ENCODE data around the gene MACROD2.

Gene MACROD2

GRCh38 chr20:14724468-14724867 lies 729.2 kb downstream of the MACROD2 start:
- no peak for TF ChIP-seq CTCF (IDR thresholded peaks at IDR 0.05)

GRCh38 chr20:14726591-14726990 lies 731.3 kb downstream of the MACROD2 start:
- Histone ChIP-seq H3K4me1 (ENCODE audit: control insufficient read depth in 1 of 2, insufficient read depth in 1 of 2, low read depth in 1 of 2, low read length in 1 of 2) (no peaks in the 10 kb centered on the region), H3K27ac (no peak overlapping the region), H3K27me3 (no peaks in the 10 kb centered on the region), H3K4me3 (ENCODE audit: low read depth in 1 of 2, low read length in 1 of 2) (no peak overlapping the region), H3K36me3 (no peaks in the 10 kb centered on the region), H3K9me3 (no peaks in the 10 kb centered on the region)
- no peak for TF ChIP-seq CTCF (IDR thresholded peaks at IDR 0.05)

More at GRCh38 chr20:14724468-14724867, 729.2 kb downstream of the MACROD2 start:
- Histone ChIP-seq H3K4me3 (ENCODE audit: low read depth in 1 of 2, low read length in 1 of 2) (no peak overlapping the region), H3K27ac (no peak overlapping the region), H3K27me3 (no peaks in the 10 kb centered on the region), H3K36me3 (no peaks in the 10 kb centered on the region), H3K9me3 (no peaks in the 10 kb centered on the region), H3K4me1 (ENCODE audit: control insufficient read depth in 1 of 2, insufficient read depth in 1 of 2, low read depth in 1 of 2, low read length in 1 of 2) (no peaks in the 10 kb centered on the region)

- Histone ChIP-seq H3K27me3 (no peaks in the 10 kb centered on the region), H3K4me3 (ENCODE audit: low read depth in 1 of 2, low read length in 1 of 2) (no peak overlapping the region), H3K27ac (no peak overlapping the region), H3K9me3 (no peaks in the 10 kb centered on the region), H3K4me1 (ENCODE audit: control insufficient read depth in 1 of 2, insufficient read depth in 1 of 2, low read depth in 1 of 2, low read length in 1 of 2) (no peaks in the 10 kb centered on the region), H3K36me3 (no peaks in the 10 kb centered on the region)
- no peak for TF ChIP-seq CTCF (IDR thresholded peaks at IDR 0.05)
Observed at GRCh38 chr20:14727485-14728150, 732.3 kb downstream of the MACROD2 start.

GRCh38 chr20:14729390-14729789 lies 734.1 kb downstream of the MACROD2 start:
- no peaks in the 10 kb centered on the region for H3K4me1 ChIP-seq (ENCODE audit: control insufficient read depth in 1 of 2, insufficient read depth in 1 of 2, low read depth in 1 of 2, low read length in 1 of 2)
- no peak for TF ChIP-seq CTCF (IDR thresholded peaks at IDR 0.05)
- H3K4me3 ChIP-seq (ENCODE audit: low read depth in 1 of 2, low read length in 1 of 2) = no peak overlapping the region
- no peaks in the 10 kb centered on the region for H3K27me3 ChIP-seq
- H3K9me3 ChIP-seq = no peaks in the 10 kb centered on the region
- H3K36me3 ChIP-seq = no peaks in the 10 kb centered on the region
- H3K27ac ChIP-seq = no peak overlapping the region

- Histone ChIP-seq H3K36me3 (no peaks in the 10 kb centered on the region), H3K4me1 (ENCODE audit: control insufficient read depth in 1 of 2, insufficient read depth in 1 of 2, low read depth in 1 of 2, low read length in 1 of 2) (no peaks in the 10 kb centered on the region), H3K27ac (no peak overlapping the region), H3K9me3 (no peaks in the 10 kb centered on the region), H3K27me3 (no peaks in the 10 kb centered on the region), H3K4me3 (ENCODE audit: low read depth in 1 of 2, low read length in 1 of 2) (no peak overlapping the region)
- TF ChIP-seq CTCF (IDR thresholded peaks at IDR 0.05) = no peak
Observed at GRCh38 chr20:14732343-14732742, 737.0 kb downstream of the MACROD2 start.
